Measurements from ENCODE around the gene CNBD2. TPM values are rescaled to one million over a fixed set of nuclear protein-coding genes. Genes with fewer than 3 reads are reported as not detected.
"Not testable (repeated sequence)": the region's sequence is repeated elsewhere in the genome, so short reads cannot be mapped to it uniquely, and the experiment has no call there.

CNBD2 gene
- total RNA-seq, 1 donor from 2014 or later = 2.1 TPM

DNA sequence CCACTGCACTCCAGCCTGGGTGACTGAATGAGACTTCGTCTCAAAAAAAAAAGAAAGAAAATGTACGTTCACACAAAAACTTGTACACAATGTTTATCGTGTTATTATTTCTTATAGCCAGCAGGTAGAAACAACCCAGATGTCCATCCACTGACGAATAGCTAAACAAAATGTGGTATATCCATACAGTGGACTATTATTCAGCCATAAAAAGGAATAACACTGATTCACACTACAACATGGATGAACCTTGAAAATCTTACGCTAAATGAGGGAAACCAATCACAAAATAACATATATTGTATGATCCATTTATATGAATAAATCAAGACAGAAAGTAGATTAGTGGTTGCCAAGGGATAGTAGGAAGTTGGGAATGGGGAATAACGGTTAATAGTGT lies 111.1 kb downstream of the CNBD2 start:
- DNase-seq (ENCODE audit: low read depth) = no peak
- H3K4me3 ChIP-seq (ENCODE audit: low read depth, low read length) = no peak overlapping the region
- TF ChIP-seq, protein P1, sequence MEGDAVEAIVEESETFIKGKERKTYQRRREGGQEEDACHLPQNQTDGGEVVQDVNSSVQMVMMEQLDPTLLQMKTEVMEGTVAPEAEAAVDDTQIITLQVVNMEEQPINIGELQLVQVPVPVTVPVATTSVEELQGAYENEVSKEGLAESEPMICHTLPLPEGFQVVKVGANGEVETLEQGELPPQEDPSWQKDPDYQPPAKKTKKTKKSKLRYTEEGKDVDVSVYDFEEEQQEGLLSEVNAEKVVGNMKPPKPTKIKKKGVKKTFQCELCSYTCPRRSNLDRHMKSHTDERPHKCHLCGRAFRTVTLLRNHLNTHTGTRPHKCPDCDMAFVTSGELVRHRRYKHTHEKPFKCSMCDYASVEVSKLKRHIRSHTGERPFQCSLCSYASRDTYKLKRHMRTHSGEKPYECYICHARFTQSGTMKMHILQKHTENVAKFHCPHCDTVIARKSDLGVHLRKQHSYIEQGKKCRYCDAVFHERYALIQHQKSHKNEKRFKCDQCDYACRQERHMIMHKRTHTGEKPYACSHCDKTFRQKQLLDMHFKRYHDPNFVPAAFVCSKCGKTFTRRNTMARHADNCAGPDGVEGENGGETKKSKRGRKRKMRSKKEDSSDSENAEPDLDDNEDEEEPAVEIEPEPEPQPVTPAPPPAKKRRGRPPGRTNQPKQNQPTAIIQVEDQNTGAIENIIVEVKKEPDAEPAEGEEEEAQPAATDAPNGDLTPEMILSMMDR (conservative IDR thresholded peaks at IDR 0.05; ENCODE audit: low read depth, low read length) = no peak

DNA sequence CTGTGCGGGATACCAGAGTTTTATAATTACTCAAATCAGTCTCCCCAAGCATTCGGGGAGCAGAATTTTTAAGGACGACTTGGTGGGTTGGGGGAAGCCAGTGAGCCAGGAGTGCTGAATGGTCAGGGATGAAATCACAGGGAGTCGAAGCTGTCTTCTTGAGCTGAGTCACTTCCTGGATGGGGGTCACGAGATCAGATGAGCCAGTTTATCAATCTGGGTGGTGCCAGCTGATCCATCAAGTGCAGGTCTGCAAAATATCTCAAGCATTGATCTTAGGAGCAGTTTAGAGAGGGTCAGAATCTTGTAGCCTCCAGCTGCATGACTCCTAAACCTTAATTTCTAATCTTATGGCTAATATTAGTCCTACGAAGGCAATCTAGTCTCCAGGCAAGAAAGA lies 111.6 kb downstream of the CNBD2 start:
- H3K4me3 ChIP-seq (ENCODE audit: low read depth, low read length); DNase-seq (ENCODE audit: low read depth): not testable (repeated sequence)

Other genes with a start within 250 kb of the CNBD2 start
- gene RBM39, start 226.3 kb upstream of the CNBD2 start, total RNA-seq = 117 and 148 TPM in 2 replicates
- gene PHF20, start 196.6 kb upstream of the CNBD2 start, total RNA-seq = 19.0 and 28.4 TPM in 2 replicates
- 117 and 136 TPM in 2 replicates for gene SCAND1, start 14.1 kb upstream of the CNBD2 start, total RNA-seq
- 10.9 and 17.4 TPM in 2 replicates for gene EPB41L1, start 186.2 kb downstream of the CNBD2 start, total RNA-seq